ENCODE measurements around the gene TMEM132D. TPM values are rescaled to one million over a fixed set of nuclear protein-coding genes. Genes with fewer than 3 reads are reported as not detected.

Gene TMEM132D
- total and polyA plus RNA-seq, 2 of the 4 experiments (the other 2 are of a cell fraction), result not detected

DNA sequence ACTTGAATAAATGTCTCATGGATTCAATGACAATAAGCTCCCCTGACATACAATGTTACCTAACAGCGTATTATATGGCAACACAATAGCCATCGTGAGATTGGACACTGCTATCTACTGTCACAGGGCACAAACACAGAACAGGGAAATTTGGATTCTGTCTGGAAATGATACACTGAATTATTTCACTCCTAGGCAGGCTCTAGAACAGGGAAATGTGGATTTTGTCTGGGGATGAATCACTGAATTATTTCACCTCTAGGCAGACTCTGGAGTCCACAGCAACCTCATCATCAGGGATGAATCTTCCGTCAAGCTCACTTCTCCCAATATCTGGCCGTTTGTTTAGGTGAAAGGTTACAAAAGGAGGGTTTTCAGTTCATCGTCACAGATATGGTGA is 288.8 kb downstream of the TMEM132D start:
- H3K4me2 ChIP-seq (ENCODE audit: low read depth, low read length), result no peak overlapping the region
- no CpG with 5 or more reads among the region's 5 CpGs for WGBS, 2 experiments (ENCODE audit: extremely low coverage in 2 of 2, insufficient read length in 1 of 2)
- POLR2A ChIA-PET (ENCODE audit: unreplicated experiment), result no interaction called here

More for the DNA sequence above, 288.8 kb downstream of the TMEM132D start:
- no peaks in the 10 kb centered on the region for H3K36me3 ChIP-seq (ENCODE audit: control insufficient read depth, insufficient read depth, low read length)
- no peak overlapping the region for H3K4ac ChIP-seq (ENCODE audit: low read depth, low read length)
- H3K9me1 ChIP-seq (ENCODE audit: insufficient read depth, low read length), result no peaks in the 10 kb centered on the region
- H3K14ac ChIP-seq (replicated peaks; ENCODE audit: low read depth, low read length), result no peak overlapping the region
- H2AK5ac ChIP-seq (ENCODE audit: low read depth, low read length), result no peak overlapping the region
- no peak overlapping the region for H2BK15ac ChIP-seq (ENCODE audit: low read depth, low read length)
- no peak for TF ChIP-seq SMC3 (IDR thresholded peaks at IDR 0.05; ENCODE audit: low read depth, low read length)
- TF ChIP-seq RFX5 (IDR thresholded peaks at IDR 0.05; ENCODE audit: low read depth, low read length), result no peak
- no peak for TF ChIP-seq MAZ (IDR thresholded peaks at IDR 0.05; ENCODE audit: borderline replicate concordance, low read depth, low read length)
- TF ChIP-seq BHLHE40 (IDR thresholded peaks at IDR 0.05; ENCODE audit: low read depth, low read length), result no peak
- TF ChIP-seq, protein P1, sequence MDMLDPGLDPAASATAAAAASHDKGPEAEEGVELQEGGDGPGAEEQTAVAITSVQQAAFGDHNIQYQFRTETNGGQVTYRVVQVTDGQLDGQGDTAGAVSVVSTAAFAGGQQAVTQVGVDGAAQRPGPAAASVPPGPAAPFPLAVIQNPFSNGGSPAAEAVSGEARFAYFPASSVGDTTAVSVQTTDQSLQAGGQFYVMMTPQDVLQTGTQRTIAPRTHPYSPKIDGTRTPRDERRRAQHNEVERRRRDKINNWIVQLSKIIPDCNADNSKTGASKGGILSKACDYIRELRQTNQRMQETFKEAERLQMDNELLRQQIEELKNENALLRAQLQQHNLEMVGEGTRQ (IDR thresholded peaks at IDR 0.05; ENCODE audit: low read depth, low read length), result no peak
- TF ChIP-seq RCOR1 (IDR thresholded peaks at IDR 0.05; ENCODE audit: insufficient replicate concordance, low read length), result no peak
- no peak for TF ChIP-seq MAFK (IDR thresholded peaks at IDR 0.05; ENCODE audit: low read depth, low read length)
- no peak for TF ChIP-seq MXI1 (IDR thresholded peaks at IDR 0.05; ENCODE audit: borderline replicate concordance, low read depth, low read length)
- TF ChIP-seq NFE2L2 (IDR thresholded peaks at IDR 0.05; ENCODE audit: low read depth, low read length), result no peak
- TF ChIP-seq POLR2A (IDR thresholded peaks at IDR 0.05; ENCODE audit: low read depth, low read length), result no peak
- TF ChIP-seq, protein P2, sequence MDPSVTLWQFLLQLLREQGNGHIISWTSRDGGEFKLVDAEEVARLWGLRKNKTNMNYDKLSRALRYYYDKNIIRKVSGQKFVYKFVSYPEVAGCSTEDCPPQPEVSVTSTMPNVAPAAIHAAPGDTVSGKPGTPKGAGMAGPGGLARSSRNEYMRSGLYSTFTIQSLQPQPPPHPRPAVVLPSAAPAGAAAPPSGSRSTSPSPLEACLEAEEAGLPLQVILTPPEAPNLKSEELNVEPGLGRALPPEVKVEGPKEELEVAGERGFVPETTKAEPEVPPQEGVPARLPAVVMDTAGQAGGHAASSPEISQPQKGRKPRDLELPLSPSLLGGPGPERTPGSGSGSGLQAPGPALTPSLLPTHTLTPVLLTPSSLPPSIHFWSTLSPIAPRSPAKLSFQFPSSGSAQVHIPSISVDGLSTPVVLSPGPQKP (IDR thresholded peaks at IDR 0.05; ENCODE audit: borderline replicate concordance, low read depth, low read length), result no peak
- TF ChIP-seq CHD1 (IDR thresholded peaks at IDR 0.05; ENCODE audit: low read depth, low read length), result no peak
- TF ChIP-seq FOS (IDR thresholded peaks at IDR 0.05; ENCODE audit: low read depth, low read length), result no peak
- no peak for TF ChIP-seq RAD21 (IDR thresholded peaks at IDR 0.05; ENCODE audit: low read length)
- H2AK9ac ChIP-seq (replicated peaks; ENCODE audit: low read depth, low read length, poor library complexity), result no peak overlapping the region
- no peak overlapping the region for H3K23ac ChIP-seq (ENCODE audit: low read depth, low read length)
- no peak overlapping the region for H4K5ac ChIP-seq (ENCODE audit: low read depth, low read length)
- no peak overlapping the region for H2BK20ac ChIP-seq (ENCODE audit: low read depth, low read length)
- no peak overlapping the region for H2AFZ ChIP-seq (replicated peaks; ENCODE audit: low read length, poor library complexity)
- no peak overlapping the region for H2BK5ac ChIP-seq (ENCODE audit: low read depth, low read length, poor library complexity, severe bottlenecking)
- peaks cover 27% of the 10 kb centered on the region for H3K9me3 ChIP-seq (ENCODE audit: control insufficient read depth, insufficient read depth, low read length)
- in situ Hi-C loops (cut with MboI; ENCODE audit: low sequenced_read_pairs), result no loop called here
- no peak overlapping the region for H3K56ac ChIP-seq (ENCODE audit: extremely low read depth, insufficient read depth, low read length)
- CTCF ChIA-PET, result no interaction called here
- dilution Hi-C loops (cut with HindIII; ENCODE audit: low sequenced_read_pairs, unreplicated experiment), result no loop called here
- H3K18ac ChIP-seq (ENCODE audit: low read depth, low read length), result no peak overlapping the region
- no peaks in the 10 kb centered on the region for H3K27me3 ChIP-seq (ENCODE audit: control insufficient read depth, insufficient read depth, low read length)
- H4K91ac ChIP-seq (ENCODE audit: insufficient read depth, low read depth, low read length), result no peak overlapping the region
- H4K8ac ChIP-seq (ENCODE audit: low read depth in 2 of 2, low read length in 2 of 2), result no peak overlapping the region
- intact Hi-C loops (cut with micrococcal nuclease), result no loop called here
- H3K9ac ChIP-seq (ENCODE audit: low read depth, low read length), result no peak overlapping the region
- H3K4me1 ChIP-seq (ENCODE audit: control insufficient read depth, insufficient read depth, low read length), result no peaks in the 10 kb centered on the region
- H4K20me1 ChIP-seq (ENCODE audit: insufficient read depth, low read length), result no peaks in the 10 kb centered on the region
- no TSS peak for BruUV-seq (replicated peaks)
- H2BK120ac ChIP-seq (ENCODE audit: low read depth, low read length), result no peak overlapping the region
- DNase-seq (no peak), ATAC-seq (ENCODE audit: low read depth) (no peak)
- no peak overlapping the region for H3K4me3 ChIP-seq (ENCODE audit: insufficient read depth, low read depth, low read length)
- no peak overlapping the region for H3K27ac ChIP-seq (ENCODE audit: insufficient read depth, low read length)
- no peaks in the 10 kb centered on the region for H3K79me1 ChIP-seq (ENCODE audit: low read depth in 1 of 2, low read length in 2 of 2)
